HG03095 (cell line): Measurements from ENCODE around the gene TCP11L1.
"Not testable (repeated sequence)": the region's sequence is repeated elsewhere in the genome, so short reads cannot be mapped to it uniquely, and the experiment has no call there.

Source experiments
- ATAC-seq: cut with Tn5 transposase; IDR thresholded peaks from one replicate; pipeline ENCODE4 v1.9.1; 2021; ENCODE audit warnings: moderate library complexity; ENCODE audit not compliant: unreplicated experiment

The TCP11L1 gene

DNA sequence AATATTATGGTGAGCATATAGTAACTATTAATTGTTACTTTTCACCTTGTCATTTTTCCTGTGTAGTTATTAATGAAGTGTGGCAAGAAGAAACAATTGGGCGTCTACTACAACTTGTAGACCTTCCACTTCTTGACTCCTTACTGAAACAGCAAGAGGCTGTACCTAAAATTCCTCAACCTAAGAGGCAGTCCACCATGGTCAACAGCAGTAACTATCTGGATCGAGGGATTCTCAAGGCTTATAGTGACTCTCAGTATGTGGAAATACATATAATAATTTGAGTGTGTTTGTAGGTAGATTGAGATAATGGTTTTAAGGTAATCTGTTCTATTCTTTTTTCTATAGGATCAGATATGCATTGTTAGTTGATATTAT lies 10.8 kb upstream of the TCP11L1 start:
- no peak for ATAC-seq

DNA sequence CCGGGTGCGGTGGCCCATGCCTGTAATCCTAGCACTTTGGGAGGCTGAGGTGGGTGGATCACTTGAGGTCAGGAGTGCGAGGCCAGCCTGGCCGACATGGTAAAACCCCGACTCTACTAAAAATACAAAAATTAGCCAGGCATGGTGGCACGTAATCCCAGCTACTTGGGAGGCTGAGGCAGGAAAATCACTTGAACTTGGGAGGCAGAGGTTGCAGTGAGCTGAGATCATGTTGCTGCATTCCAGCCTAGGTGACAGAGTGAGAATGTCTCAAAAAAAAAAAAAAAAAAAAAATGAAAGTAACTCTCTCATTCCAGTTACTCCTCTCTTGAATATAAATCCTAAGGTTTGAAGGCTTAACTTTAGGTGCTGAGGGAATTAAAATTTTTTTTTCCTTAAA lies 10.2 kb upstream of the TCP11L1 start:
- ATAC-seq: not testable (repeated sequence)

DNA sequence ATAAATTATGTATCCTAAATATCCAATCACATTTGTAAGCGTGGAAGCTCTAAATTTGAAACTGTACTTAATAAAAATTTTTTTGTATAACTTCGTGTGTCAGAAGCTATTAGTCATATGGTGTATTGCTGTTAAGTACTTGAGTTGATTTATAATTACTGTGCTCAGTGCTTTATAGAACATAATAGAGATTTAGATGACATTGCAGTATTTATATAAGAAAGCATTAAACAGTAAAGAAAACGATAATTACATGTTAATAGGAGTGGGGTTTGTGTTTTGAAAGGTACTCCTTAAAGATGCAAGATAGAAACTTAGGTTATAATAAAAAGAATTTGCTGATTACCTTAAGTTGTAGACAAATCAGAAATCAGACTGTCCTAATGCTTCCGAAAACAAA lies 5.9 kb upstream of the TCP11L1 start:
- no peak for ATAC-seq

DNA sequence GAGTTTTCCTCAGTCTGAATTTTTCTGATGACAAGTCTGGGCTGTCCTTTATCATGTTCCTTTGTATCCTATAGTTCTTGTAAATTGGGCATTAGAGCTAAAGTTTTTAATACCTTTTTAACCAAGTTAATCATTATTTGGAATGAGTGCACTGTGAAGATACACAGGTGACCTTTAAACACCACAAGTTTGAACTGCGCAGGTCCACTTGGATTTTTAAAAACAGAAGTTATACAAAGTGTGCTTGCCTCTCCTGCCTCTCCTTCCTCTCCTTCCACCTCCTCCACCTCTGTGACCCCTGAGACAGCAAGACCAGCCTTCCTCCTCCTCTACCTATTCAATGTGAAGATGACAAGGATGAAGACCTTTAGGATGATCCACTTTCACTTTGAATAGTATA lies 4.4 kb upstream of the TCP11L1 start:
- ATAC-seq: no peak

DNA sequence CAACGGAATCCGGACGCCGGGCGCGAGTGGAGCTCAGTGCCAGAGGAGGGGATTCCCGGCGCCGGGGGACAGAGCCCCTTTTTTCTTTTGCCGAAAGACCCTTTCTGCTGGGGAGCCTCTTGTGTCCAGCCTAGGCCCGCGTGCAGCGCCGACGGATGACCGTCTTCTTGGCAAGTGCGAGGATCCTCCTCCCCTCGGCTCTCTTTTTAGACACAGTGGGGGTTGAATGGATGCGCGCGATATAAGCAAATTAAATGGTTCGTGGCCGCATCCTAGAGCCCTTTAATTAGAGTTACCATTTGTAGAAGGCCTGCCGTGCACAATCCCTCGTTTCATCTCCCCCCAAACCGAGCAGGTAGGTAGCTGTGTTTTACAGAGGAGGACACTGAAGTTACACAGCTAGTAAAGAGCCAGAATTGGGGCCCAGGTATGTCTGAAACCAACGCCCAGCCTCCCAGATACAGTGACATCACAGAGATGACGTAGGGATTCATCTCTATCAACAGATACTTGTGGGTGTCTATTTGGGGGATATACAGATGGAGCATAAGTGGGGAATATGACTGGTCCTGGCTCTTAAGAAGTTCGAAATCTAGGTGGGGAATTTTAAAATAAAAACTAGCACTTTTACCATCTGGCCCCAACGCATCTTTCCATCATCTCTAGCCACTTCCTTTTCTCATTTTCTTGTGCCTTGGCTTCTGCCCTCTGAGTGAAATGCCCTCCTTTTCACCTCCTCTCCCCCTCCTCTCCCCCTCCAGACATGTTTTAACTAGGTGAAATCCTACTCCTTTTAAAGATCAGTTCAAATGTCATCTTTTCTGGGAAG lies 875 bp downstream of the TCP11L1 start:
- ATAC-seq: peak; percentile 13

DNA sequence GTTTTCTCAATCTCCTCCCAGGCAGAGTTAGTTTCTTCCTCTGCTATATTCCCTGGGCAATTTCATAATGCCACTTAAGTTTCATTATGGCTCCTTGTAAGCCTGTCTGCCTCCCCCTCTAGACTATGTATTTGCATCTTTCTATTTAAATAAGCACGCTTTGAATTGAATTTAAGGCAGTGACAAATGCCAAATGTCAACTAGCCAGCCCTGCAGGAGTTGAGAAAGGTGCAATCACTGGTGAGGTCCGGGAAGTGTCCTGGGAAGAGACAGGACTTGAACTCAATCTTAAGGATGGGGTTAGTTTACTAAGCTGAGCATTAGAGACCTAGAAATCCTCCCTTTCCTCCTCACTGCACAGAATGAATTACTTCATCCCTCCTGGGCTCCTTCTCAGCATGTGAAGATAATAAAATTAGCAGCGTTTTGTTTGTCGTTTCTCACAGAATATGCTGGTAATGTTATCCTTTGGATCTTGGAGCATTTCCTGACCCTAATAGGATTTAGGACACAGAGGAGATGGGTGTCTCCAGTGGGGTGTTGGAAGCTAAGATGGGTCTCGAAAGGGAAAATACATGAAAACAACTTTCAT lies 1.6 kb downstream of the TCP11L1 start:
- no peak for ATAC-seq

DNA sequence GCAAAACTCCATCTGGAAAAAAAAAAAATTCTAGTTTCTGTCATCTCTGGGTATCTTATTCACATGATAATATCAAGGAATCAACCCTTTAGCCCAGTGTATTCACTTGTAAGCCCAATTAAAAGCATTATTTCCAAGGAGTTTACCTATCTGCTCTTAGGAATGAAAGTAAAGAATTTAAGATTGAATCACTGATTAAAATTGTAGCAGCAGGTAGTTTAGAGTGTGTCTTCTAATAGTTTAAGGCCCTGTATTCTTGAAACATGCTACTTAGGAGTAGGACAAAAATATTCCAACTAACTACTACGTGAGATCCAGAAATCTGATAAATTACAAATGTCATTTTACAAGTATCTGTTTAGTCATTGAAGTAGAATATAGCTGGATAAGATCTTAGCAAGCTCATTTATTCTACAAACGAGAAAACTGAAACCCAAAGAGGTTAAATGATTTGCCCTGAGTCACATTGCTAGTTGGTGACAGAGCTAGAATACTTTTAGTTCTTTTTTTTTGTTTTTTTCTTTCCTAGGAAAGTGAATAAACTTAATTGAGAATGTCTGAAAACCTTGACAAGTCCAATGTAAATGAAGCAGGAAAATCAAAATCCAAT lies 4.0 kb downstream of the TCP11L1 start:
- ATAC-seq: no peak

DNA sequence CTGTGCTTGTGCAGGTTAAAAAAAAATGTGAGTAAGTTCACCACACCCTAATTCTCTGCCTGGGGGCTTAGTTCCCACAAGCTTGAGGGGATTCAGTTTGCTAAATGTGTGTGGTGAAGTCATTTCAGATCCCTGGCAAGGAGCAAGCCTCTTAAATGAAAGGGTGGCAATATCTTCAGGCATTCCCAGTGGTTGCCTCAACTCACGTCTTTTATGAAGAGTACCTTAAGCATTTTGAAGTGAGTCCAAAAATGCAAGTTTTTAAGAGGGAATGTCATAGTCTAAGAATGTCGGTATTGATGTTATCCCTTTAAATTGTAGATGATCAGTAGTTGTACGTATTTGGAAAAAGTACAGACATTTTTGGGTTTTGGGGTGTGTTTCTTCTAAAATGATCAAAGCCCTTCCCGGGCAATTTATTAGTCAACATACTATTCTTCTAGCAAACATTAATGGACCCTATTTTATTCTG lies 4.9 kb downstream of the TCP11L1 start:
- no peak for ATAC-seq

DNA sequence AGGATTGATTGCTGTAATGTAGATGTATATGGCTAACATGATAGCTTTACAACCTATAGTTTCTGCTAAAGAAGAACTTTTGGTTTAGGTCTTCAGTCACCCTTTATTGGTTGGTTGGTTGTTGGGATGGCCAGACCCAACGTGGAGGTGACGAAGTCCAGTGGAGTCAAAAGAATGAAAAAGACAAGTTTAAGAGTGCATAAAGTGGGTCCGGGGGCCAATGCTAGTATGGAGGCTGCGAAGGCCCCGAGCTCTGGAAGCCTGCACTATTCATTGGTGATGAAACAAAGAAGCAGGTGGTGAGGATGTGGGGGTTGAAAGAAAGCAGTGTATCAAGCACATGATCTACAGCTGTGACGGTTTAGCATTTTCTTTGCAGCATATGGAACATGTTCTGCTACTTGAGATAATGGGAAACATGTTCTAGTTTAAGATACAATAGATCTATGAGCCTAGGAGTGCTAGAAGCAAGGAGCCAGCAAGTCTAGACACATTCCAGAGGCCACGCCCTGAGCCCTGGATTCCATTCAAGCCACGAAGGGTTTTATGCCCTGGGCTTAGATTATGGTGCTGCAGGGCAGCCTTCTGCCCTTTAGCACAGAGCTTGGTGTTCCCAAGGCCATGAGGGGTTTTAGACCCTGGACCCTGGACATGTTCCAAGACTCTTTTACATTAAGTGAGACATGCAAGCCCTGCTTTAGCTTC lies 6.3 kb downstream of the TCP11L1 start:
- ATAC-seq: no peak

DNA sequence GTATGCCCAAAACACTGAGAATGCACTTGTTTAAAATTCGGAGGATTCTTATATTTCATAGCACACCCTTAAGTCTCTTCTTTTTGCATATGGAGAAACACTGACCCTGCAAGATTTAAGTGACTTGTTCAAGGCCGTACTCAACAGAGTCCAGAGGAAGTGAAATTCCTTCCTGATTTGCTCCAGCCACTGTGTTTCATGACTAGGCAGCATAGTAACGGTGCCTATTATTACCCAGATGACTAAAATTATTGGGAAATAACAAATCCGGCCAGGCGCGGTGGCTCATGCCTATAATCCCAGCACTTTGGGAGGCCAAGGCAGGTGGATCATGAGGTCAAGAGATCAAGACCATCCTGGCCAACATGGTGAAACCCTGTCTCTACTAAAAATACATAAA lies 9.3 kb downstream of the TCP11L1 start:
- ATAC-seq: not testable (repeated sequence)

DNA sequence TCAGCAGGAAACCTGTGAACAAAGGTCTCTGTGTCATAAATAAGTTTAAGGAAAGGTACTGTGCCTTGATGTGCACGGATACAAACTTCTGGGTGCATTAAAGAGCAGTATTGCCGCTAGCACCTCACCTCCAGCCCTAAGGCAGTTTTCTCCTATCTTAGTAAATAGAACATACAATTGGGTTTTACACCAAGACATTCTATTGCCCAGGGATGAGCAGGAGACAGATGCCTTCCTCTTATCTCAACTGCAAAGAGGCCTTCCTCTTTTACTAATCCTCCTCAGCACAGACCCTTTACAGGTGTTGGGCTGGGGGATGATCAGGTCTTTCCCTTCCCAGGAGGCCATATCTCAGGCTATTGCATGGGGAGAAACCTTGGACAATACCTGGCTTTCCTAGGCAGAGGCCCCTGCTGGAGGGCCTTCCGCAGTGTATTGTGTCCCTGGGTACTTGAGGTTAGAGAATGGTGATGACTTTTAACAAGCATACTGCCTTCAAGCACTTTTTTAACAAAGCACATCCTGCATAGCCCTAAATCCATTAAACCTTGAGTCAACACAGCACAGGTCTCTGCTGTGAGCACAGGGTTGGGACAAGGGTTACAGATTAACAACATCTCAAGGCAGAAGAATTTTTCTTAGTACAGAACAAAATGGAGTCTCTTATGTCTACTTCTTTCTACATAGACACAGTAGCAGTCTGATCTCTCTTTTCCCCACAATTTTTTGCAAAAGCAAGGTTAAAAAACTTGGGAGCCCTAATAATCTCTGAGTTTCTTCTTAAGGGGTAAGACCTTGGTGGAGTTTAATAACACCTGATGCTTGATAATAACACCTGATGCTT lies 10.4 kb downstream of the TCP11L1 start:
- not testable (repeated sequence) for ATAC-seq

DNA sequence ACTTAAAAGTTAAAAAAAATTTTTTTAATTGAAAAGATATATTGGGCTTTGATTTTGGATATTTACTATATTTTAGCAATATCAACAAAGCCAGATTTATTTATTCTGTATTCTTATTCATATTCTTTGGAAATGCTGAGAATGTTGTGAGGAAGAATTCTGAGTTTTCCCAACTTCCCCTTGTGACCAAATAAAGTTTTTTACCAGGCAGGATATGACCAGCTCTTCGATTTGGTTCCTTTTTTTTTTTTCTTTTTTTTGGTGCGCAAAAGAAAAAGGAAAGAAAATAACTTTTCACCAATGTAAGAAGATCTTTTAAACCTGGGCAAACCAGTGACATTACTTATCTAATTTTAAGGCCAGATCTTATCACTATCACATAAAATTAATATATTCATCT lies 12.9 kb downstream of the TCP11L1 start:
- no peak for ATAC-seq

DNA sequence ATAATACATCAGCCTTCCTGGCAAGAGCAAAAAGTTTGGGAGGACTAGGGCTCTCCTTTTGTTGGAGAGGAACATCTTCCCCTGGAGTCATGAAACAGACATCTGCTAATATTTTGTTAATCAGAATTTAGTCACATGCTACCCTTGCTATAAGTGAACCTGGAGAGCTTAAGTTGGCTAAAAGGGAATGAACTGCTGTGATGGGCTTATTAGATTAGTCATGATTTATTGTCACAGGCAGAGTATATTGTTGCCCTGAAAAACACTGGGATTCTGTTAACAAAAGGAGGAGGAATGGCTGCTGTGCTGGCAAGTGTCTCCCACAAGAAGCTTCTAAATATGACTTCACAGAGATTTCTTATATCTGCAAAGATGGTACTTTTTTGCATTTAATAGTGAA lies 16.0 kb downstream of the TCP11L1 start:
- no peak for ATAC-seq

DNA sequence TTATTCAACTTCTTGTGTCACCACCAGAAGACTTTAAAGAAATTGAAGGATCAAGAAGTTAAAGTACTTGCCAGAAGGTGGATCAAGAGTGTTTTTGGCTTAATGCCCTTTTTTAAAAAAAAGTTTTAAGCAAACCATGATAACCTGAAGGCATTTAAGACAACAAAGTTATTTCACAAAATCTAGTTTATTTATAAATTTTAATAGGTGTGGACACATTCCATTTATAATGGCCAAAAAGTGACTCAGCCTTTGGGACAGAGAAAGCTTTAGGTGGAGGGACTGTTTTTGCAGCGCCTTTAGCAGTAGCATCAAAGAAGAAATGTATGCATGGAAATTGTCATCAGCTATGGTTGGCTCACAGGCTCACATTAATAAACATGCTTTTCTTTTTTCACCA lies 17.9 kb downstream of the TCP11L1 start:
- ATAC-seq: no peak

DNA sequence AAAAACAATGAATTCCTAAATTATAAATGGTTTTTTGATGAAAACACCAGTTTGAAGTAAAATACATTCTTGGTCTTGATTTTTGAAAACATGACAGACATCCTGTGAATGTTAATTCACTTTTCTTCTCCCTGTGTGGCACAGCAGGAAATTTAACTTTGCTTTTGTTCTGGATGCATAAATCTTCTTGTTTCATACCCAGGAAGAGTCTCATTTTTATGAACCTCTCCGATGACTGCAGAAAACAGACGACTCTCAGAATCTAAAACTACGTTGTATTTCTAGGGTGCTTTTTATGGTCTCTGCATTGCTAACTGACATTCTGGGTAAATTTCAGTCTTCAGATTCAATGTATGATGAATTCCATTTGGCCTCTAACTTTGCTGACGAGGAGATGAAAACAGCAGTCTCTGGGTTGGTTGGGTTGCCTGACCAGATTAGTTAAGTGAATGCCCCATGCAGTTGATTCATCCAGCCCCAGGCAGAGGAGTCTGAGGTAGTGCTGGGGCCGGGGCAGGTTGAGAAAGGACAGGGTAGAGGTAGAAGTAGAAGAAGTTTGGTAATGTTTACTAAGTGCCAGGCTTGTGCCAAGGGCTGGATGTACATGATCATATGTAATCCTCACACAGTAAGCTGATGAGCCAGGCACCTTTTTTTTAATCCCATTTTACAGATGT lies 20.1 kb downstream of the TCP11L1 start:
- ATAC-seq: no peak

DNA sequence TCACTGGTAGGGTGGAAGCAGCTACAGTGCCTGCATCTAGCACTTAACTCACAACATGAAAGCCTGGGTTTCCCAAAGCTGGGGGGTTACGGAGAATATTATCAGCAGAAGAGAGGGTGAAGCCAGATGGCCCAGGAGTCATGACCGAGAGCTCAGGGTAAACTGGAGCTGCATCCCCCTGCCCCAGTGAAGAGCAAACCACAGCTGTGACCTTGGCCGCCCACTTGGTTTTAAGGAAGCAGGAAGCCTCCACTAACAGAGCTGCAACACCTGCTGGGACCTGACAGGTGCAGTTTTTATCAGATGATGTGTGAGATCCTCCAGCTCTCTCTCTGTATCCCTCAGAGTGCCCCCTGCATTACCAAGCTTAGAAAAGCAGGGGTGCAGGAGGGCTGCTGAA lies 20.9 kb downstream of the TCP11L1 start:
- no peak for ATAC-seq

DNA sequence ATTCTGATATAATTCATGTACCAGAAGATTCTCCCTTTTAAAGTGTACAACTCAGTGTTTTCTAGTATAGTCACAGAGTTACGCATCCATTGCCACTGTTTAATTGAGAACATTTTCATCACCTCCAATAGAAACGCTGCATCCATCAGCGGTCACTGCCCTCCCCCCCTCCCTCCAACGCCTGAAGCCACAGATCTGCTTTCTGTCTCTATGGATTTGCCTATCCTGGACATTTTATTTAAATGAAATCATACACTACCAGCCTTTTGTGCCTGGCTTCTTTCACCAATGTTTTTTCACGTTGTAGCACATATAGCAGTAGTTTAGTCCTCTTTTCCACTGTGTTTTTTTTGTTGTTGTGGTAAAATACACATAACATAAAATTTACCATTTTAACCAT lies 22.8 kb downstream of the TCP11L1 start:
- no peak for ATAC-seq

DNA sequence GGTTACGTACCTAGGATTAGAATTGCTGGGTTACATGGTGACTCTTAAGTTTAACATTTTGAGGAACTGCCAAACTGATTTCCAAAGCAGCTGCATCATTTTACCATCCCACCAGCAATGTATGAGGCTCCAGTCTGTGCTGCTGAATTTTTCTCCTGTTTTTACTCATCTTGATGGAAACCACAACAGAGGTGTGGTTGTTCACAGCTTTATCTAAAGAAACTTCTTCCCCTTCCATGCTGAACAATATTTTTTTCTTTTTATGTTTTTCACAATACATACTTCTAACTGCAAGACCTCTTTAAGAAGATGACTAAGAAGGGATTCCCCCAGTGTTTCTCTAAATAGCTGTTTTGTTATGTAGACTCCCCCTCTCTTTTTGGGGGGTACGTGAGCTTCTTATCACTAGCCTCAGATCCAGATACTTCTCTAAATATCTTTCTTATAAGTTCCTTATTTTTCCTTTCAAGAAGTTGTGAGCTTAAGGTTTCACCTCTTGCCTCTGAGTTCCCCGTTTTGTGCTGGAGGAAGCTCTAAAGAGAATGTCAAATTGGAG lies 24.0 kb downstream of the TCP11L1 start:
- ATAC-seq: peak; percentile 39

DNA sequence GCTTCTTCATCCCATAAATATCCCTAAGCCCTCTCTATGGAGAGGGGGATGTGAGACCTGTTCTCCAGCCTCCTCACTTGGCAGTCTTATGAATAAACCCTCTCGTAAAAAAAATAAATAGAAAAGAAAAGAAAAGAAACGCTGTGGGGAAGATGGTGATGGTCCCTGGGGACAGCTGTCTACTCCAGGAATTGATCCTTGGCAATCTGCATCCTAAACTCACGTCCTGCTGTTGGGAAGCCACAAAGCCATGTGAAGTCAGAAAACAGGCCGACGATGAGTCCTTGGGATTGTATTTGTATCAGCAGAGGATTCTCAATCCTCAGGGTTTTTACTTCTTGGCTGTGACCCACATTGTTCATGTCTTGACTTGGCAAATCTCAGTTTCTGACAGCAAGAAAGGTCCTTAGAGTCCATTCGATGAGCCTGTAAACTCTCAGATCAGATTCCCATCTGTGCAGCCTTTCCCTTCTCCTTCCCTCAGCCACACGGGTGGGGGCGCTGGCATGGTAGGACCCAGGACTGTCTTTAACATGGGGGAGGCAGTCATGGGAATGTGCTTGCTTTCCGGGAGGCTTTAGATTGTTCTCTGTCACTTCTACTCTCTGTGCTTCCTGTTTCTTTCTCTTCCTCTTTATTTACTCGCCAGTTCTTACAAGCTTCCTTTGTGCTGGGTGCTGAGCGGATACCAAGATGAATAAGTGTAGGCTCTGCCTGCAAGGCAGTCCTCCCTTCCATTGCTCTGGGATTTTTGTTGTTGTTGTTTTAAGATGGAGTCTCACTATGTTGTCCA lies 24.9 kb downstream of the TCP11L1 start:
- ATAC-seq: no peak
